ENCODE data around the gene SLC26A4.

Gene SLC26A4

DNA sequence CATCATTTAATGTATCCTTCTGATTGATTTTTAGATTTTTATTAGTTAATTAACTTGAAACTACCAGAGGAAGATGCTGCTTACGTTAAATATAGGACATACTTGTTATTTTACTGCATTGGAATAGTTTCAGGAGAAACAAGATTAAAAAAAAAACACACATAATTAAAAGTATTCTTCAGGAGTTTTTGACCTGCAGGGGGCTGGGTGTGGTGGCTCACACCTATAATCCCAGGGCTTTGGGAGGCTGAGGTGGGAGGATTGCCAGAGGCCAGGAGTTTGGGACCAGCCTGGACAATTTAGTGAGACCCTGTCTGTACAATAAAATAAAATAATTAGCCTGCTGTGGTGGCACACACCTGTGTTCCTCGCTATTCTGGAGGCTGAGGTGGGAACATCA is 94.0 kb downstream of the SLC26A4 start:
- DNase-seq: no peak

DNA sequence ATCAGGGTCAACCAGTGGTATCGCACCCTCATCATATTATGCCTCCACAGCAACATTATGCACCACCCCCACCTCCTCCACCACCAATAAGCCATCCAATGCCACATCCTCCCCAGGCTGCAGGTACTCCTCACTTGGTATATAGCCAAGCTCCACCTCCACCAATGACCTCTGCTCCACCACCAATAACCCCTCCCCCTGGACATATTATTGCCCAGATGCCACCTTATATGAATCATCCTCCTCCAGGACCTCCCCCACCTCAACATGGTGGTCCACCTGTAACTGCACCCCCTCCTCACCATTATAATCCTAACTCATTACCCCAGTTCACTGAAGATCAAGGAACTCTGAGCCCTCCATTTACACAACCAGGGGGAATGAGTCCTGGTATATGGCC is 98.0 kb downstream of the SLC26A4 start:
- DNase-seq: no peak

DNA sequence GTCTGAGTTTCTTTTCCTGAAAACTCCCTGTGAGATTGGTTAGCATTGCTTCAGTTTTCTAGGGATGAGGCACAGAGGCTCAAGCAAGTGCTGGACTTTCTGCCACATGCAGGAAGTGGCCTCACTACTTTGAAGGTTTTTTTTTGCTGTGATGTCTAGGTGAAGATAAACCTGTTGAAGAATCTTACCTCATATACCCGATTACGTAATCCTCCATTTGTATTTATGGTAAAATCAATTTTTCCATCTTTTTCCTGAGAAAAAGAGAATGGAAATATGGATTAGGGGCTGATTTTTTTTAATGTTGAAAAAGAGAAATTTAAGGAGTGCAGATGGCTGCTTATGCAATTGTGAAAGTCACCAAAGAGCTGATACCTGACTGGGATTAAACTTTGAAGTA is 106.8 kb downstream of the SLC26A4 start:
- no peak for DNase-seq
